Choroid plexus epithelial cell (primary cell): ENCODE measurements around the gene DPYD.

Experiments used
- DNase-seq: peaks from one replicate; pipeline ENCODE4 v3.0.0-alpha.2; 2010; ENCODE audit warnings: low read depth
- H3K4me3 ChIP-seq: 2 replicates; pipeline ENCODE4 v1.5.1; 2011; ENCODE audit warnings: low read depth, mild to moderate bottlenecking, control low read depth, low read length, moderate library complexity
- CTCF ChIP-seq: conservative IDR thresholded peaks from 2 replicates; pipeline ENCODE4 v1.5.1; 2011; ENCODE audit warnings: low read depth, mild to moderate bottlenecking, control low read depth, inconsistent platforms, low read length, moderate library complexity

DPYD gene

GRCh38 chr1:97780884-97781283 is 139.9 kb downstream of the DPYD start:
- TF ChIP-seq CTCF: no peak
- DNase-seq: no peak

GRCh38 chr1:97778718-97779117 is 142.1 kb downstream of the DPYD start:
- no peak for TF ChIP-seq CTCF
- peak; percentile 40 for DNase-seq
- no peak overlapping the region for H3K4me3 ChIP-seq

More at GRCh38 chr1:97780884-97781283, 139.9 kb downstream of the DPYD start:
- H3K4me3 ChIP-seq: no peak overlapping the region

- TF ChIP-seq CTCF: no peak
- peak; percentile 50 for DNase-seq
- H3K4me3 ChIP-seq: no peak overlapping the region
Measured at GRCh38 chr1:97770376-97770775, 150.5 kb downstream of the DPYD start.

GRCh38 chr1:97767381-97767780 is 153.5 kb downstream of the DPYD start:
- no peak for TF ChIP-seq CTCF
- H3K4me3 ChIP-seq: no peak overlapping the region
- no peak for DNase-seq

GRCh38 chr1:97764991-97765390 is 155.8 kb downstream of the DPYD start:
- TF ChIP-seq CTCF: no peak
- H3K4me3 ChIP-seq: no peak overlapping the region
- DNase-seq: no peak

GRCh38 chr1:97761637-97762036 is 159.2 kb downstream of the DPYD start:
- no peak for DNase-seq
- H3K4me3 ChIP-seq: no peak overlapping the region
- TF ChIP-seq CTCF: no peak

- TF ChIP-seq CTCF: no peak
- peak; percentile 12 for DNase-seq
- H3K4me3 ChIP-seq: no peak overlapping the region
Measured at GRCh38 chr1:97759078-97759477, 161.8 kb downstream of the DPYD start.
